A549 (cell line): ENCODE data around the gene YIF1B.

Source experiments
- CTCF ChIP-seq: fragments of >200 bp; sonication (Bioruptor Twin); formaldehyde crosslinking; IDR thresholded peaks from 3 replicates; pipeline ENCODE4 v1.5.1; 2016
- HDAC2 ChIP-seq: fragments of 200-600 bp; sonication (generic); IDR thresholded peaks from 2 replicates; pipeline ENCODE4 v1.6.1; 2016
- JUN ChIP-seq, 2 experiments: fragments of >200 bp; sonication (Bioruptor Twin); formaldehyde crosslinking; IDR thresholded peaks; 2 replicates in 1 of 2; 3 replicates in 1 of 2; pipeline ENCODE4 v1.6.1; 2016 to 2017

GRCh38 chr19:38316477-38317067 is 825 bp upstream of the YIF1B start:
- no peak for TF ChIP-seq HDAC2
- TF ChIP-seq CTCF, result no peak
- no peak; a peak in 1 of 5 replicates for TF ChIP-seq JUN (IDR thresholded peaks at IDR 0.05)
